IgD-negative memory B cell (primary cell): ENCODE results near the gene EIF4A2. TPM values are rescaled to one million over a fixed set of nuclear protein-coding genes. Genes with fewer than 3 reads are reported as not detected.

Experiments used
- H3K27ac Mint-ChIP-seq, 3 donors: one replicate each; pipeline ENCODE4 v1.8.0; 2020 to 2022; ENCODE audit warnings: mild to moderate bottlenecking in 3 of 3, mixed read lengths in 3 of 3, moderate library complexity in 1 of 3
- H3K27me3 Mint-ChIP-seq: one replicate; pipeline ENCODE4 v1.8.0; 2021; ENCODE audit warnings: mixed read lengths
- H3K36me3 Mint-ChIP-seq: one replicate; pipeline ENCODE4 v1.8.0; 2020; ENCODE audit warnings: mild to moderate bottlenecking, mixed read lengths
- H3K4me1 Mint-ChIP-seq, 3 donors: one replicate each; pipeline ENCODE4 v1.8.0; 2020 to 2022; ENCODE audit warnings: mixed read lengths in 3 of 3, mild to moderate bottlenecking in 1 of 3
- H3K4me3 Mint-ChIP-seq, 4 donors: one replicate each; pipeline ENCODE4 v1.8.0; 2020 to 2022; ENCODE audit warnings: mild to moderate bottlenecking in 4 of 4, mixed read lengths in 4 of 4, moderate library complexity in 3 of 4
- H3K9me3 Mint-ChIP-seq, 3 donors: one replicate each; pipeline ENCODE4 v1.8.0; 2020 to 2021; ENCODE audit warnings: mixed read lengths in 3 of 3, mild to moderate bottlenecking in 1 of 3
- polyA plus RNA-seq: library from polyadenylated mRNA; unstranded; fragments of 300-500 nt; fragmentation: Illumina TruSeq; gene quantifications from one replicate; pipeline ENCODE4 v1.2.3, GENCODE V29; 2021

EIF4A2 gene
- polyA plus RNA-seq, 1 donor from 2014 or later, result 220 TPM

DNA sequence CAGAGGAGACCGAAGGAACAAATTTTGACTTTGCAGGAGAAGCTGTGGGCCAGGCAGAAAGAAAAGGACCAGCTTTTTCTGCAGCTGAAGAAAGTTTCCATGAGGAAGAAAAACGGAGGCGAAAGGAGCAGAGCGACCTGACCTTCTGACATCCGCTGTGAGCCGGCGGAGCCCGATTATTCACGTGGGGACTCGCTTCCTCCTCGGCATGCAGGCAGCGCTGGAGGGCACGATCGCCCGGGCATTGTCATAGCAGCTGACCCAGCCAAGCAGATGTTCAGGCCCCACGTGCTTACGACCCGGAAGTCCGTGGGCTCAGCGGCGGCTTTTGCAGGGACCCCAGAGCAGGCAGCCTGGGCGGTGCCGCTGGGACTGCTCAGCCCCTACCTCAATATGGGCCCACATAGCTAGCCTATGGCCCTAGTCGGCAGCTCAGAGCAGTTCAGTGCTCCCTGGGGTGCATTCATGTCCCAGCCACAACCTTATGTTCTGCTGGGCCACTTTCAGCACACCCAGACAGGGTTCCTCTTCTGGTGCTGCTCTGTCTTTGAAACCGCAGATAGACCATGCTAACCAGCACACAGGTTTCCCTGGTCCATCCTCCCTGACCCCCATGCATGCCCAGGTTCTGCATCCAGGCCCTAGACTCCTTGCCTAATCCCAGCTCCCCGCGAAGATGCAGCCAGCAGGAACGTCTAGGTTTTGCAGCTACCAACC is 10.5 kb upstream of the EIF4A2 start:
- peak overlapping the region; percentile 82 to 99 (median 92) for H3K4me3 Mint-ChIP-seq
- H3K27me3 Mint-ChIP-seq, result no peaks in the 10 kb centered on the region
- peaks cover 0 to 2% (median 0%) of the 10 kb centered on the region in 3 donors for H3K9me3 Mint-ChIP-seq

DNA sequence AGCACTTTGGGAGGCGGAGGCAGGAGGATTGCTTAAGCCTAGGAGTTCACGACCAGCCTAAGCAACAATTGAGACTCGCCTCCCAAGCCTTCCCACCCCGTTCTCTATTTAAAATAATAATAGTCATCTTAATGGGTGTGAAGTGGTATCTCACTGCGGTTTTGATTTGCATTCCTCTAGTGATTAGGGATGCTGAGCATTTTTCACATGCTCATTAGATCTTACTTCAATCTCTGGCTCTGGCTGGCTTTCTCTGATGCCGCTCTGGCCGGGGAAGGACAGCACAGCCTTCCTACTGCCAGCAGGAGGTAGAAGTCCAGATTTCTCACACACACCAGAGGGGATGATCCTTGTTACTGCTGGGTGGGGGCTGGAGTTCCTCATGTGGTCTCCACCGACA is 7.4 kb upstream of the EIF4A2 start:
- peaks cover 0 to 2% (median 0%) of the 10 kb centered on the region in 3 donors for H3K9me3 Mint-ChIP-seq
- H3K36me3 Mint-ChIP-seq, result no peaks in the 10 kb centered on the region
- no peaks in the 10 kb centered on the region for H3K27me3 Mint-ChIP-seq
- peaks cover 12 to 15% (median 14%) of the 10 kb centered on the region in 3 donors for H3K4me1 Mint-ChIP-seq
- peak overlapping the region in 1 of 3 donors; percentile 60 for H3K27ac Mint-ChIP-seq
- peak overlapping the region in 1 of 4 donors; percentile 45 for H3K4me3 Mint-ChIP-seq

More for the DNA sequence above, 10.5 kb upstream of the EIF4A2 start:
- peaks cover 12 to 15% (median 14%) of the 10 kb centered on the region in 3 donors for H3K4me1 Mint-ChIP-seq
- H3K27ac Mint-ChIP-seq, result peak overlapping the region; percentile 84 to 96 (median 87)
- no peaks in the 10 kb centered on the region for H3K36me3 Mint-ChIP-seq

DNA sequence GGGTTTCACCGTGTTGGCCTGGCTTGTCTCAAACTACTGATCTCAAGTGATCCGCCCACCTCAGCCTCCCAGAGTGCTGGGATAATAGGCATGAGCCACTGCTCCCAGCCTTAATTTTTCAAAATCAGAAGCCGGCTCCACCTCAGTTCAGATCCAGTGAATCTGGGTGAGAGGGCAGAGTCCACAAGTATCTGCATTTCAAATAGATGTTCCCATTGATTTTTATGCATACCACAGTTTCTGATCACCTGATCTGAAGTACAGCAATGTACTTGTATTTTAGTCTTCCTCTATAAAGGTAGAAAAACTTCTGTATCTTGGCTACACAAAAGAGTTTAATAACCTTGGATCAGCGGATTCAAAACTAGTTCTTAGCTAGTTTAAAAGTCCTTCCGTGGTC is 4.2 kb upstream of the EIF4A2 start:
- Mint-ChIP-seq H3K27ac (peak overlapping the region in 1 of 3 donors; percentile 31), H3K4me1 (peaks cover 6 to 16% (median 12%) of the 10 kb centered on the region in 3 donors), H3K9me3 (no peaks in the 10 kb centered on the region), H3K36me3 (peaks cover 2% of the 10 kb centered on the region), H3K4me3 (no peak overlapping the region), H3K27me3 (no peaks in the 10 kb centered on the region)

DNA sequence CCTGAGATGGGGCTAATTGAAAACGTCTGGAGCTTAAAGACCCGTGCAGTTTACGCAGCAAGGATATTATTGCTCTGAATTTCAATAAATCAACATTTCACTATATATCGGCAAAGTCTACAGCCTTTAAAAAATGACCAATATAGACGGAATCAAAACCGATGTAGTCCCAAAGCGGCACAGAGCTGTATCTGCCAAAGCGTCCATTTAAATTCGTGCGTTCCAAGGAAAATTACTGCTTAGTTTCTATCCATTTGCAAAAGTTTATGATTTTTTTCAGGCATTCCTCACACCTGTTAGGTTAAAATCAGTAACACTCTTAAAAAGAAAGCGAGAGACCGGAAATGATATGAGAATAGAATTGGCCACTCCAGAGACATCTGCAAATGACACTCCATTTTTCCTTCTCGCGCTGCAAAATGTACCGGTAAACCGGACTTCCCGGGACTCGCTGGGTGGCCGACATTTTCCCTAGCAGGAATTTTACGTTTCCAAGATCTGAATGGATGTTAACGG is 777 bp upstream of the EIF4A2 start:
- Mint-ChIP-seq H3K27me3 (no peaks in the 10 kb centered on the region), H3K36me3 (peaks cover 14% of the 10 kb centered on the region), H3K27ac (peak overlapping the region; percentile 94 to 100 (median 99)), H3K4me3 (peak overlapping the region; percentile 96 to 100 (median 98)), H3K9me3 (no peaks in the 10 kb centered on the region), H3K4me1 (peaks cover 35 to 39% (median 39%) of the 10 kb centered on the region in 3 donors)

DNA sequence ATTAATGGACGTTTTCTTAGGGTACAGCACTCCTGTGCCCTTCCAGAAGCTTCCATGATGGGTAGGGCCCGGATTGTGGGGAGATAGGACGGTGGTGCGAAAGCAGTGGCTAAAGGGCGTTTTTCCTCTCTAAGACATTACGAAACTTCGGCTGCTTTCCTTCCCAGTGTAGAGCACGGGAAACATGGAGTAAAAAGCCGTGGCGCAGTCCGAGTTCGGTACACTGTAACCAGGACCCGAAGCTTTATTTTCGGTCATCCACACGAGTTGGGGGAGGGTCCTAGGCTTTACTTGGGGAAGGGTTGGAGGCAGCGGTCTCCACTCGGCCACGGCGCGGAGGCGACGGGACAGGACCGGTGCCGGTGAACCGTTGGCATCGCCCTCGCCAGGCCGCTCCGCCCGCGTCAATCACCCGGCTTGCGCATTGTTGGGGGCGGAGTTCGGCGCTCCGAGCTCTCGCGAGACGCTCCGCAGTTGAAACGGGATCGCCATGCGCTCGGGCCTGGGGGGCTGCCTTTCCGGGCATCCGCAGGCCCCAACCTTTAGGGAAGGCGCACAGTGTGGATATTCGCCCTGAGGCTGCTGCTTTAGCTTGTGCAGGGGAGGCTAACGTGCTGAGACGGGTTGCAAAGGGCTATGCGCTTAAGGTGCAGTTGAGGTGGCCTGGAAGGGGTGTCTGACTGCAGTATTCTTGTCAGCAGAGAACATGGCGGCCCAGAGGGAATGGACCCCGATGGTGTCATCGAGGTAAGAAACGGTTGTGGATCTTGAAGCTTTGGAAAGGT is 546 bp downstream of the EIF4A2 start:
- peaks cover 20% of the 10 kb centered on the region for H3K36me3 Mint-ChIP-seq
- no peaks in the 10 kb centered on the region for H3K27me3 Mint-ChIP-seq
- H3K4me1 Mint-ChIP-seq, result peaks cover 48 to 53% (median 49%) of the 10 kb centered on the region in 3 donors
- peak overlapping the region; percentile 94 to 100 (median 99) for H3K27ac Mint-ChIP-seq
- no peaks in the 10 kb centered on the region for H3K9me3 Mint-ChIP-seq
- peak overlapping the region; percentile 96 to 100 (median 98) for H3K4me3 Mint-ChIP-seq

DNA sequence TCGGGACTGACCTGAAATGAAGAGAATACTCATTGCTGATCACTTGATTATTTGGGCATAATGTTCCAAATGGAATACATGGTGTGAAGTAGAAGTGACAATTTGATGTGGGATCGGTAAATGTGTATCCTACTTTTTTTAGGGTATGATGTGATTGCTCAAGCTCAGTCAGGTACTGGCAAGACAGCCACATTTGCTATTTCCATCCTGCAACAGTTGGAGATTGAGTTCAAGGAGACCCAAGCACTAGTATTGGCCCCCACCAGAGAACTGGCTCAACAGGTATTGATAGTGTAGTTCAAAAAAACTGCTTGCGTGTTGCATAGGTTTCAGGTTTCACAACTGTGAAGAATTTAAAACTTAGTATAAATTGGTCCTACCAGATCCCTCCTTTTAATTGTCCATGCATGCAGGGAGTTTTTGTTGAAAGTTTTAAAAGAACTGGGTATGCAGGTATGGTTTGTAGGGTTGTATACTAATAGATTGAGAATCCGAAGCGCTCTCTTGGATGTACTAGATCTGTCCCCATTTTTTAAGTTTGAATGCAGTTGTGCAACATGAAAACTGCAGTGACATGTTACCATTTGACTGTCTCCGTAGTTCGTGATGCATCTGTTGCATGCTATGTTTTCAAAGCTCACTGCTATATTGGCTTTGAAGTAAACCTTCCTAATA is 1.6 kb downstream of the EIF4A2 start:
- Mint-ChIP-seq H3K4me1 (peaks cover 54 to 57% (median 55%) of the 10 kb centered on the region in 3 donors), H3K27ac (peak overlapping the region; percentile 94 to 100 (median 99)), H3K36me3 (peaks cover 20% of the 10 kb centered on the region), H3K27me3 (no peaks in the 10 kb centered on the region), H3K4me3 (peak overlapping the region; percentile 96 to 100 (median 98)), H3K9me3 (no peaks in the 10 kb centered on the region)

DNA sequence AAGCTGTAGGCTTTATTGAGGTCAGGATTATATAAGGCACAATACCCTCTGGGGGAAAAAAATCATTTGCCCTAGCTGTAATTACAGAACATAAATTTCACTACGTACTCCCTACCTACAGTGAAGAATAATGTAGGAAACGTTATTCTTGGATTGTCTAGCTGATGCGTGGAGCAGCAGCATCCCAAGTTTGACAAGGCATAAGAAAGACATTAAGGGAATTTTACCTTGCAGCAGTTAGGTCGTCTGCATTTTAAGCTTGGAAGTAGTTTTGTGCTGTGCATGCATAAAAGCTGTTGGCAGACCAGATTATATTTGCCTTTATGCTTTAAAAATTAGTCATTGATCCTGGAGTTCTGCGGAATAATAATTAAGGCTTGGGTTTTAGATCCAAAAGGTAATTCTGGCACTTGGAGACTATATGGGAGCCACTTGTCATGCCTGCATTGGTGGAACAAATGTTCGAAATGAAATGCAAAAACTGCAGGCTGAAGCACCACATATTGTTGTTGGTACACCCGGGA is 2.2 kb downstream of the EIF4A2 start:
- no peaks in the 10 kb centered on the region for H3K9me3 Mint-ChIP-seq
- H3K4me3 Mint-ChIP-seq, result peak overlapping the region; percentile 96 to 100 (median 98)
- peaks cover 54 to 61% (median 55%) of the 10 kb centered on the region in 3 donors for H3K4me1 Mint-ChIP-seq
- peak overlapping the region; percentile 94 to 100 (median 99) for H3K27ac Mint-ChIP-seq
- no peaks in the 10 kb centered on the region for H3K27me3 Mint-ChIP-seq
- H3K36me3 Mint-ChIP-seq, result peaks cover 20% of the 10 kb centered on the region

DNA sequence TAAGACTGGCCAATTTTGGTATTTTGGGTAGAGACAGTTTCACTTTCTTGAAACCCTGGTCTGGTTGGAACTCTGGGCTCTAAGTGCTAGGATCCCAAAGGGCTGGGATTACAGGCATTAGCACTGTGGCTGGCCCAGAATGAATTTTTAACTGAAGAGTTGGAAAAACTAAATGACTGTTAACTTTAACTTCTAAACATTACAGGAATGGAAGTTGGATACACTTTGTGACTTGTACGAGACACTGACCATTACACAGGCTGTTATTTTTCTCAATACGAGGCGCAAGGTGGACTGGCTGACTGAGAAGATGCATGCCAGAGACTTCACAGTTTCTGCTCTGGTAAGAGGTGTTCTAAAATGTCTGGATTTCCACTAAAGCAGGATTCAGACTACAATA is 3.5 kb downstream of the EIF4A2 start:
- peak overlapping the region; percentile 48 to 96 (median 81) for H3K4me3 Mint-ChIP-seq
- H3K27ac Mint-ChIP-seq, result peak overlapping the region; percentile 80 to 96 (median 94)
- no peaks in the 10 kb centered on the region for H3K27me3 Mint-ChIP-seq
- H3K36me3 Mint-ChIP-seq, result peaks cover 20% of the 10 kb centered on the region
- H3K9me3 Mint-ChIP-seq, result no peaks in the 10 kb centered on the region
- peaks cover 54 to 61% (median 55%) of the 10 kb centered on the region in 3 donors for H3K4me1 Mint-ChIP-seq

DNA sequence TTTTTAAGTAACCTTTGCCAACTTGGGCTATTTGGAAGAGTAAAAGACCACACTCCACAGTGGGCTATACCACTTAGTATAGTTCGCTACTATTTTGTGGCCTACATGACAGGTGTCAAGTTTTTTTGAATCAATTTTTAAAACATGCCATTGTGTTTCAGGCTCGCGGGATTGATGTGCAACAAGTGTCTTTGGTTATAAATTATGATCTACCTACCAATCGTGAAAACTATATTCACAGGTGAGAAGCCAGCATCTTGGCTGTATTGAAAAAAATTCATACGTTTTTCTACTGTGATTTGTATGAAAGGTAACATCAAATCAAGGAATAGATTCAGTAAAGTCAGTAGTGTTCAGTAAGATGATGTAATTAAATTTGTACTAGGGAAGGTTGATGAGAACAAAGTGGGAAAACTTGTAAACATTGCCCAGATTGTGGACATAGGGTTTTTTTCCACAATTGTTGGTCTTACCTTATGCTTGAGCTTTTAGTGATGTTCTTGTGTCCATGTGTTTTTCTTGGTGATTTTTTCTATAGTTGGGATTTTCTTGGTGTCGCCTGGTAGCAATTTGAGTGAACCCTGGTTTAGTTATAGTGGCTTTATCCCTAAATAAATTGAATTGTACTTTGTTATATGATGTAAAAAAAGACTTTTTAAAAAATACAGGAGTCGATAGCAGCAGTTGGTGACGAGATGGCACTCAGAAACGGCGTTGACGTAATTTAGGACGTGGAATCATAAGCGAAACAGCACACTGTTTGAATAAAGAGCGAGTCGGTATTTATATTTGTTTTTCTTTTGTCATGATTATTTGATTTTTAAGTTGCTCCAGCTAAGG is 4.5 kb downstream of the EIF4A2 start:
- H3K36me3 Mint-ChIP-seq, result peaks cover 20% of the 10 kb centered on the region
- H3K4me1 Mint-ChIP-seq, result peaks cover 47 to 55% (median 49%) of the 10 kb centered on the region in 3 donors
- H3K4me3 Mint-ChIP-seq, result peak overlapping the region; percentile 34 to 96 (median 84)
- no peaks in the 10 kb centered on the region for H3K9me3 Mint-ChIP-seq
- H3K27me3 Mint-ChIP-seq, result no peaks in the 10 kb centered on the region
- peak overlapping the region; percentile 80 to 96 (median 94) for H3K27ac Mint-ChIP-seq

DNA sequence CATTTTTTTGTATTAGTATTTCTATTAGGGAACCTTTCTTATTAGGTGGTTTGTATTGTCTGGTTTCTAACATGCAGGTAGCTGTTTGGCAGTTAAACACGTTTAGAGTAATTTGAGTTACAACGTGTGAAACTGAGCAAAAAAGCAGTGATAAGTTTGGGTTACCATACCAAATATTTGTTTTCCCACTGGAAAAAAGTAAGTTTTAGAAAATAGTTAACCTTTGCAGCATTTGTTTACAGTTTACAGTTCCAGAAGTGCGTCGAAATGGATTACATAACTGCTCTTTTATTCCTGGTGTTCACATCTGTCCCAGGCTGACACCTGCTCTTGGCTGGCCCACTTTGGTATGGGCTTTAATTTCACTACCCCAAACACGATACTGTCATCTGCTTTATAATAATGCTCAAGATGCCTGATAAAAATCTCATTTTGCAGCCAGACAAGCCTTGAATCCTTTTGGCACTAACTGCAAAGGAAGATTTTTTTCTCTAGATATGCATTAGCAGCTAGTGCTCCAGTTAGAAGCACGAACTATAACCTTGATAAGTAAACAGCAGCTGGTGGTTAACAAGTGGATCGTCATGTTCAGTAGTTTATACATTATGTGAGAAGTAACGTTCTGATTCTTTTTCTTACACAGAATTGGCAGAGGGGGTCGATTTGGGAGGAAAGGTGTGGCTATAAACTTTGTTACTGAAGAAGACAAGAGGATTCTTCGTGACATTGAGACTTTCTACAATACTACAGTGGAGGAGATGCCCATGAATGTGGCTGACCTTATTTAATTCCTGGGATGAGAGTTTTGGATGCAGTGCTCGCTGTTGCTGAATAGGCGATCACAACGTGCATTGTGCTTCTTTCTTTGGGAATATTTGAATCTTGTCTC is 5.3 kb downstream of the EIF4A2 start:
- H3K27me3 Mint-ChIP-seq, result no peaks in the 10 kb centered on the region
- peaks cover 20% of the 10 kb centered on the region for H3K36me3 Mint-ChIP-seq
- H3K9me3 Mint-ChIP-seq, result no peaks in the 10 kb centered on the region
- peak overlapping the region; percentile 80 to 96 (median 94) for H3K27ac Mint-ChIP-seq
- H3K4me1 Mint-ChIP-seq, result peaks cover 44 to 51% (median 49%) of the 10 kb centered on the region in 3 donors
- peak overlapping the region; percentile 15 to 96 (median 56) for H3K4me3 Mint-ChIP-seq

DNA sequence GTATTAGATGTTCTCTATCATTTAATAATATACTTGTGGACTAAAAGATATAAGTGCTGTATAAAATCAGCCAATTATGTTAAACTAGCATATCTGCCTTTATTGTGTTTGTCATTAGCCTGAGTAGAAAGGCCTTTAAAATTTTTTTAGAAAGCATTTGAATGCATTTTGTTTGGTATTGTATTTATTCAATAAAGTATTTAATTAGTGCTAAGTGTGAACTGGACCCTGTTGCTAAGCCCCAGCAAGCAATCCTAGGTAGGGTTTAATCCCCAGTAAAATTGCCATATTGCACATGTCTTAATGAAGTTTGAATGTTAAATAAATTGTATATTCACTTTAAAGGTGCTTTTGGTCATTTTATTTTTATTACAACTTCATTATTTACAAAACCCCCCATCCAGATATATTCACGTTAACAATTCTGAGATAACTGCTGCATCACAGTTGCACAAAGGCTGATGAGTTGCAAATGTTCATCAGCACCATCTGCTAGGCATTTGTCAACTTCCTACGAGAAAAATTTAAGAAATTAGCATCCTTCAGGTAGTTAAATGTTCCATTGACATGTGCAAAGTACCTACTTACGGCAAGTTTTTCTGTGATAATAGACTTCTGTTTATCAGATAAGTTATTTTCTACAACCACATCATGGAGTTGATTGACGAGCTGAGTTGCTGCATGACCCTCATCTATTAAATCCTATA is 6.3 kb downstream of the EIF4A2 start:
- H3K4me3 Mint-ChIP-seq, result peak overlapping the region in 1 of 4 donors; percentile 96
- H3K4me1 Mint-ChIP-seq, result peaks cover 36 to 47% (median 44%) of the 10 kb centered on the region in 3 donors
- H3K36me3 Mint-ChIP-seq, result peaks cover 16% of the 10 kb centered on the region
- H3K9me3 Mint-ChIP-seq, result no peaks in the 10 kb centered on the region
- peak overlapping the region; percentile 80 to 96 (median 94) for H3K27ac Mint-ChIP-seq
- no peaks in the 10 kb centered on the region for H3K27me3 Mint-ChIP-seq

DNA sequence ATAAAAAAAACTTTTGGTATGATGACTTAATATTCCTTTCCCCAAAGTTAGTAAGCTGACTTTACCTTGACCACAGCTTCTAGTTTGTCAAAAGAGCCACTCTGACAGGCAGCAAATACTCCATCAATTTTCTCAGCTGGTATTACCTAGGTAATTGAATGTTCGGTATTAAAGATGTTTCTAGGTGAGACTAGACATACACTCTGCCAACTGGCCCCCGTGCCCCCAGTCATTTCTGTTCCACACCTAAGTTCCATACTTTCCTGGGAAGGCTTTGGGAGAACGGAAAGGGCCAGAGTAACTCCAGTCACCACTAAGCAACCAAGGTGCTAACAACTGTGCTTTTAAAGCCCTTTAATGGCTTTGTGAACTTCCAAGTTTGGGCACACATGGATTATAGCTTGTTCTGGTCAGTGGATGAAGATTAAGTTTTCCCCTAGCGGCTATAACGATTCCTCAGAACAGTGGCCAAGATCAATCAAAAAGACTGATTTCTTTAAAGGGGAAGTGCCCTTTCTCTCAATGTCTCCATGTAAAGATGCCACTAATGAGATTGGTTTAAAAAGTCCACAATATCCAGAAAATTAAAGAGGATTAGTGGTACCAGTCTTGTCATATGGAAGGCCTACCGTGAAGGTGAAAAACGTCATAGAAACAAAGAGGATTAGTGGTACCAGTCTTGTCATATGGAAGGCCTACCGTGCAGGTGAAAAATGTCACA is 7.0 kb downstream of the EIF4A2 start:
- H3K36me3 Mint-ChIP-seq, result peaks cover 16% of the 10 kb centered on the region
- H3K27me3 Mint-ChIP-seq, result no peaks in the 10 kb centered on the region
- H3K4me3 Mint-ChIP-seq, result peak overlapping the region in 1 of 4 donors; percentile 72

More for the DNA sequence above, 7.0 kb downstream of the EIF4A2 start:
- Mint-ChIP-seq H3K27ac (peak overlapping the region; percentile 80 to 96 (median 94)), H3K4me1 (peaks cover 30 to 40% (median 38%) of the 10 kb centered on the region in 3 donors), H3K9me3 (no peaks in the 10 kb centered on the region)
